Measurements from ENCODE around the gene CLN6.

- TF ChIP-seq CTCF (IDR thresholded peaks at IDR 0.05; ENCODE audit: insufficient read depth, low read depth, low read length) (no peak), EZH2 (IDR thresholded peaks at IDR 0.05; ENCODE audit: insufficient read depth, low read length) (no peak)
These were observed 42.4 kb upstream of the CLN6 start for GRCh38 chr15:68271854-68272471.
